NCI-H2107 treated with DMSO at 0.1 percent for 48 hours (cell line): ENCODE results near the gene HECW1.
"Not testable (repeated sequence)": the region's sequence is repeated elsewhere in the genome, so short reads cannot be mapped to it uniquely, and the experiment has no call there.

Source experiments
- DNase-seq: peaks from one replicate; lab custom pipeline; 2025; ENCODE audit not compliant: unreplicated experiment; lab: John Stamatoyannopoulos, UW

Gene HECW1

GRCh38 chr7:43201912-43202311 lies 89.5 kb downstream of the HECW1 start:
- no peak for DNase-seq

DNA sequence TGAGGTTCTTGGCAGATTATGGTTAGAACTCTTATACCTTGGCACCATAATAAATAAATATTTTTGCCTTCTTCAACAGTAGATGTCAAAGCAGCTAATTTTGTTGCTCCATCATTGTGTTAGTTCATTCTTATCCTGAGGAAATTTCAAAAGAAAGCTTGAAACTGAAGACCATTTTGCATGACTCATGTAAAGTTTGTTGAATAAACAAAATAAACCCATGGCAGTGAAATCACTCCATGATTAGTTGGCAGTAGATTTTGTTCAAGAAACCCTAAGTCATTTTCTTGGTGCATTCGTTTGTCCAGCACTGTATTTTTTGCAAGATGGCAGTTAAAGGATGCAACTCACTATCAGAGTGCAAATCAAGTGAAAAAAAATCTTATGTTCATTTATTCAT lies 91.6 kb downstream of the HECW1 start:
- no peak for DNase-seq

- no peak for DNase-seq
Observed at GRCh38 chr7:43205171-43205795, 92.8 kb downstream of the HECW1 start.

DNA sequence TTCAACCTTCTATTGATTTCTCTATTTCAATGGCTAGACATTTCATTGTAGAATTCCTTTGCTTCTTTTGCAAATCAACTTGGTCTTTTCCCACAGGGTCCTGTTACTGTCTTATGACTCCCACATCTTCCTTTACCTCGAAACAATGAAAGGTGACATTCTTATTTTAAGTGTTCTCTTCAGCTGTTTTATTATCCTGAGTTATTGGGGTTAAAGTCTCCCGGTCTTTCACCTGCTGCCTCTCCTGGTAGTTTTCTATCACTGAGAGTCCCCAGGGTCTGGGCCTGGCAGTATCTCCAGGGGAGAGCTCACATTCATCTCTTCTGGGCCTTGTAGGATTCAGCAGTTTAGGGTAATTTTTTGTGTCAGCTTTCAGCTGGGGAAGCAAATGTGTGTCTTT lies 95.8 kb downstream of the HECW1 start:
- DNase-seq, result no peak

DNA sequence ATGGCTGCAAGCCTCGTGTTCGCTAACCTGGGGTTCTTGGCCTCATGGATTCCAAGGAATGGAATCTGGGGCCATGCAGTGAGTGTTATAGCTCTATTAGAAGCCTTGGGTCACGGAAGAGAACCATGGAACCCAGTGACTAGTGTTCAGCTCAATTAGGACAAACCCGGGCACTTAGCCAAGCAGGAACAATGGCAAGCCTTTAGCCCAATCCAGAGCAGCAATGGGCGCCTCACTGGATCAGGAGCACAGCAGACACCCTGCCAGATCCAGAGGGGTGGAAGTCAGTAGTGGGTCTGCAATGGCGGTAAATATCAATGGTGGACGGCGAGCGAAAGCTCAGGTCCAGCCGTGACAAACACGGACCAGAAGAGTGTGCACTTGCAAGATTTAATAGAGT lies 98.1 kb downstream of the HECW1 start:
- DNase-seq, result not testable (repeated sequence)

GRCh38 chr7:43211286-43211685 lies 98.8 kb downstream of the HECW1 start:
- no peak for DNase-seq

- DNase-seq, result no peak
Observed at GRCh38 chr7:43211693-43212092, 99.2 kb downstream of the HECW1 start.

GRCh38 chr7:43212921-43213320 lies 100.5 kb downstream of the HECW1 start:
- no peak for DNase-seq

DNA sequence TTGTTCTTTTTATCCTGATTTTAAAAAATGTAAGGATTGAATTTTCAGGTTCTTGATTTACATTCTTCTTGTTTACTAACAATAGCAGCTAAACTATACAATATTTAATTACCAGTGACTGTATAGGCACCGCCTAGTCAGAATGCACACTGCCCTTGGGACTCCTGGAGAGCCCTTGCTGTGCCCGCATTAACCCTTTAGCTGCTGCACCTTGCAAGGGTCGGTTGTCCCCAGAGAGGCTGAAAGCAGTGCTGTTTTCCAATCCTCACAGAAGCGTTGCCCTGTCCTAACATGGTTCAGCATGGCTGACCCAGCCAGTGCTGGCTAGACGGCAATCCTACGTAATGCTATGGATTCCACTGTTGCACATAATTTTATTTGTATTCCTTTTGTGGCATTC lies 102.6 kb downstream of the HECW1 start:
- DNase-seq, result no peak

- DNase-seq, result no peak
Observed at GRCh38 chr7:43217055-43217454, 104.6 kb downstream of the HECW1 start.

- DNase-seq, result not testable (repeated sequence)
Observed at GRCh38 chr7:43218901-43219300, 106.5 kb downstream of the HECW1 start.

GRCh38 chr7:43220250-43220649 lies 107.8 kb downstream of the HECW1 start:
- no peak for DNase-seq

DNA sequence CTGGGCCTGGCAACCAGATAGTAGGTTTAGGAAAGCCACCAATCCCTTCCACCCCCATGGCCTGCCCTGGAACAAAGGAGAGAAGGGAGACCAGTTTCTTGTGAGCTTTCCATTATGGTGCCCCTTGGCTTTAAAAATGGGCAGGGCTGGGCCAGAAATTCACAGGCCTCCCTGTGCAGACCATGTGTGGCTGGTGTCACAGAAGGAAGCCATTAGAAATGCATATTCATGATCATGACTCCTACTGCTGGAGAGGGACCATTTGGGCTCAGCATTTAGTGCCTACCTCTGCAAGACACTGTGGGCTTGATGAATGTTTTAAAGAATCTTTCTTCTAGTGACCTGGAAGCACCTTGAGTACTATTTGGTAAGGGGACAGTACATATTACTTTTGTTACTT lies 108.3 kb downstream of the HECW1 start:
- no peak for DNase-seq

DNA sequence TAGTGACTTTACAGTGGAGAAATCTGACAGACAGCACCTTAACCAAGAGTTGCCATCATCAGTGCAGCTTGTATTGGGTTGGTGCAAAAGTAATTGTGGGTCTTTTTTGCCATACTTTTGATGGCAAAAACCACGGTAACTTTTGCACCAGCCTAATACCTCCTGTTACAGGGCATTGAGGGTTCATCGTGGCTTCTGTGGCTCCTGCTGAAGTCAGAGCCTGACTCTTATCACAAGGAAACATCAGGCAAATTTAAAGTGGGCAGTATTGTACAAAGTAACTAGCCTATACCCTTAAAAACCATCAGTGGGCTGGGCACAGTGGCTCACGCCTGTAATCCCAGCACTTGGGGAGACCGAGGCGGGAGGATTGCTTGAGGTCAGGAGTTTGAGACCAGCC lies 117.4 kb downstream of the HECW1 start:
- DNase-seq, result no peak

- no peak for DNase-seq
Observed at GRCh38 chr7:43232366-43232765, 119.9 kb downstream of the HECW1 start.

DNA sequence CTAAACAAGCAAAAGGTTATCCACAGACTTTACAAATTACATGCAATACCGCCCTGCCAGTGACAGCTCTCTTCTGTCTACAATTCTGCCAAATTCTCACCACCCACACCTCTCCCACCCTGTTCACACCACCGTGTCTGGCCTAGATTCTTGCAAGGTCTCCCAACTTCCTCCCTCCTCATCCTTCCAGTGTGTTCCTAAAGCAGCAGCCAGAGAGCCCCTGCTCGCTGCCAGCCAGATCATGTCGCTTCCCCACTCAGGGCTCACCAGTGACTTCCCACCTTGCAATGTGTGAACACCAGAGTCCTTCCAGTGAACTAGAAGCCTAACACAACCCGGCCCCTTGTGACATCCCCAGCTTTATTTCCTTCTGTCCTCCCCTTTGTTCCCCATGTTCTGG lies 121.6 kb downstream of the HECW1 start:
- DNase-seq, result no peak

DNA sequence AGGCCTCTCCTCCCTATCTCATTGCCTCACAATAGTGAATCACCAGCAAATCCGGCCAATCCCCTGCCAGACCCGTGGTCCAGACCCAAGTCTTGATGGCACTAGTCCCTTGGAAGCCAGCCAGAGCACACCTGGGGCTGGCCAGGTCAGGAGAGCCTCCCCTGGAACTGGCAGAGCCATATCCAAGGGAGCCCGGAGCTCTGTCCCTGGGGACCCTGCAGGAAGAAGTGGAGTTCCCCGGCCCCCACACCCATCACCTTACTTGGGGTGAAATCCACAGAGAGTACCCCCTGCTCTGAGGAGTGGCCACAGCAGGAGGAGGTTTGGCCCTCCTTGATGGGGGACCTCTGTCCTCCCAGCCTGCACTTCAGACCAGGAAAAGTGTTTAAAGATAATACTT lies 122.5 kb downstream of the HECW1 start:
- DNase-seq, result no peak

DNA sequence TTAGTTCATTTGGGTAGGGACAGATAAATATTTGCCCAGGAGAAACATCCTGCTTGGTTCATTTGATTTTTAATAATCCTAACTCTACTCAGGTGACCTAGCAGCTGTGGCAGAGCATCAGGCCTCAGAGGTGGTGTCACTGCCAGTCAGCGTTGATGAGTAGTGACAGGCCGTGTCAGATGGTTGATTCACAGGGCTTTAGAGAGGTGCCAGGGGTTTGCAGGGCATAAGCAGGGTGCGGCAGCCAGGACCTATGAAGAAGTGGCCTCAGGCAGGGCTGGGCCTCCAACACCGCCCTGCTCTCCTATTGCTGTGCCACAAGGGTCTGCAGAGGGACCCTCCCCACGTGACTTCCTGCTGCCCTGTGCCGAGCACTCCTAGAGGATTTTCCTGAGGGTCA lies 128.1 kb downstream of the HECW1 start:
- no peak for DNase-seq

DNA sequence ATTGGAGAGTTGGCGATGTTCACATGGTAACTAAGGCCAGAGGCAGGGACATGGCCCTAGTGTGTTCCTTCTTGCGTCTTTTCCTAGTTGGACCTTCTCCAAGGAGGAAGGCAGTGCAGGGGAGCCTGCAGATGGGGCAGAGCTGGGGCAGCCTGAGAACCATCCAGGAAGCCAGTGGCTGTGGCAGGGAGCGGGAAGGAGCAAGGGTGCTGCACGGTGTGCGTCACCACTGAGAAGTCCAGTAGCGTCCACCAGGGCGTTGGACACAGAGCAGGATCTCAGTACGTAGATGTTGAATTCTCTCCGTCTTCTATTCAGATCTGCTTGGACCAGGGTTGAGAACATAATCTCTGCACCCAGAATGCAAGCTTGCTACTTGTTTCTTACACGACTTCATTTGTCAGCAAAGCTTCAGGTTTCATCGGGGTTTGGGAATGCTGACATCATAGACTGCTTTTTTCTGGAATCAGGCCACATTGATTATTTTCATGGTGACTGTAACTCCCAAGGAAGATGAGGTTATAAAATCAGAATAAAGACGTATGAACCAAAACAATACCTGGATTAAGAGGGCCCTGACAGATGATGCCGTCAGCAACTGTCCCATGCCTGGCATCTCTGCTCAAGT lies 130.3 kb downstream of the HECW1 start:
- no peak for DNase-seq

DNA sequence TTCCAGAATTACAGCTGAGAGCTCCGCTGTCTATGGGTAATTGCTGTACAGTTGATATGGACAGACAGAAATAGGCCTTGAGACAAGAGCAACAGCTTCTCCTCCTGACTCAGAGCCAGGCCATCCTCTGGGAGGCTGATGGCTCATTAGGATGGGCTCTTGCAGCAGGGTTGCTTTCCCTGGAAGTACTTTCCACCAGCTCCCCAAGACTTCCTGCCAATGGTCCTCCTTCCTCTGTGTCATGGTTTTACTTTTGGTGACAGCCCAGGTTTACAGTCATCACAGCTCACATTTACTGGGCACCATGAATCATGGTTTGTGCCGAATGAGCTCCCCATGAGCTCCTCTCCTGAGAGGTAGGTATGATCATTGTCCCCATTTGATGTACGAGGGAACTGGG lies 131.8 kb downstream of the HECW1 start:
- no peak for DNase-seq

- no peak for DNase-seq
Observed at GRCh38 chr7:43244784-43245183, 132.3 kb downstream of the HECW1 start.

DNA sequence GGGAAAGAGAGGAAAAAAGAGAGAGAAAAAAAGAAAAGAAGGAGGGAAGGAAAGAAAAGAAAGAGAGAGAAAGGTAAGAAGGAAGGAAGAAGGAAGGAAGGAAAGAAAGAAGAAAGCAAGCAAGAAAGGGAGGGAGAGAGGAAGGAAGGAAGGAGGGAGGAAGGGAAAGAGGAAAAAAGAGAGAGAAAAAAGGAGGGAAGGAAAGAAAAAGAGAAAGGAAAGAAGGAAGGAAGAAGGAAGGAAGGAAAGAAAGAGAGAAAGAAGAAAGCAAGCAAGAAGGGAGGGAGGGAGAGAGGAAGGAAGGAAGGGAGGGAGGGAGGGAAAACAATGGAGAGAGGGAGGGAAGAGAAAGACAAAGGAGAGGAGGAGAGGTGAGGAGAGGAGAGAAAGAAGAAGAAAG lies 135.3 kb downstream of the HECW1 start:
- no peak for DNase-seq

- DNase-seq, result no peak
Observed at GRCh38 chr7:43248553-43248952, 136.1 kb downstream of the HECW1 start.
